HG03280 (cell line): Measurements from ENCODE around the gene ZNF254.
"Not testable (repeated sequence)": the region's sequence is repeated elsewhere in the genome, so short reads cannot be mapped to it uniquely, and the experiment has no call there.

Experiments used
- ATAC-seq: cut with Tn5 transposase; IDR thresholded peaks from one replicate; pipeline ENCODE4 v1.9.1; 2021; ENCODE audit warnings: mild to moderate bottlenecking, moderate library complexity; ENCODE audit not compliant: unreplicated experiment

The ZNF254 gene

GRCh38 chr19:24086974-24087595, at the start of gene ZNF254:
Gene ZNF254 (plus strand): TSS chr19:24087187. CDS start chr19:24087308, 121 bp downstream.
- peak; percentile 99 for ATAC-seq

DNA sequence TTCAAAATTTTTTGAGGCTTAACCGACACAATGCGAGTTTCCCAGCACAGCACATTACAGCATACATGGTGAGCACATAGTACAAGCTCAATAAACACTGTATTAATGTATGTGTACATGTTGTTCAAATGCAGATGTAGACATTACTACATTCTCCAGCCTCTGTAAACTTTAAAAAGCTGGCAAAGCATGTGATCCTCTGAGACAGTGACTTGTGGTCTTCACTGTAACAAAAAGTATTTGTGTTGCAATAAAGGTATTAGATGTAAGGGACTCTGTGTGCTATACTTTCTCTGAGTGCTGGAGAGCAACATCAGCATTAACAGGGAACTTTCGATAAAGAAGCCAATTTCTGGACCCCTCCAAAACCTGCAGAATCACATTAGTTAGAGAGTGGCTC, 46.4 kb upstream of the ZNF254 start:
- no peak for ATAC-seq

DNA sequence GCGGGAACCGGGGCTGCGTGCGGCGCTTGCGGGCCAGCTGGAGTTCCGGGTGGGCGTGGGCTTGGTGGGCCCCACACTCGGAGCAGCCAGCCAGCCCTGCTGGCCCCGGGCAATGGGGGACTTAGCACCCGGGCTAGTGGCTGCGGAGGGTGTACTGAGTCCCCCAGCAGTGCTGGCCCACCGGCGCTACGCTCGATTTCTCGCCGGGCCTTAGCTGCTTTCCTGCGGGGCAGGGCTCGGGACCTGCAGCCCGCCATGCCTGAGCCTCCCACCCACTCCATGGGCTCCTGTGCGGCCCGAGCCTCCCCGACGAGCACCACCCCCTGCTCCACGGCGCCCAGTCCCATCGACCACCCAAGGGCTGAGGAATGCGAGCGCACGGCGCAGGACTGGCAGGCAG, 45.7 kb upstream of the ZNF254 start:
- ATAC-seq: not testable (repeated sequence)

GRCh38 chr19:24046550-24046949, 40.4 kb upstream of the ZNF254 start:
- ATAC-seq: no peak

DNA sequence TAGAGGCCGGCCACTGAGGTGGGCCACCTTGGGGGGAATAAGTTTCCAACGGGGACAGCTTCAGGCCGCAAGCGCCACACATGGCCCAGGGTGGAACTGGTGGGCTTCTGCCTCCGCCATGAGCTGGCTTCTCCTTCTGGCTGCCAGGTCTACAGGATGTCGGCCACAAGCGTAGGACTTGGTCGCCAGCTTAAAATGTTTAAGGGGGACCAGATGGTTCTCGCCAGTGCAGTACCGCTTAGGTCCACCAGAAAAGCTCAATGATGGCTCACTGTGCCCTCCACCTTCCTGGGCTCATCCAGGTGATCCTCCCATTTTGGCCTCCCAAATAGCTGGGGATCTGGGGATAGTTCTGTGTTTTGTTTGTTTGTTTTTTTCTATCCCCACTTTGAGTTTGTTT, 38.7 kb upstream of the ZNF254 start:
- ATAC-seq: no peak

- no peak for ATAC-seq
These were observed 37.5 kb upstream of the ZNF254 start for GRCh38 chr19:24049537-24049936.

- no peak for ATAC-seq
These were observed 35.5 kb upstream of the ZNF254 start for GRCh38 chr19:24051516-24051915.

- no peak for ATAC-seq
These were observed 34.2 kb upstream of the ZNF254 start for GRCh38 chr19:24052811-24053210.

DNA sequence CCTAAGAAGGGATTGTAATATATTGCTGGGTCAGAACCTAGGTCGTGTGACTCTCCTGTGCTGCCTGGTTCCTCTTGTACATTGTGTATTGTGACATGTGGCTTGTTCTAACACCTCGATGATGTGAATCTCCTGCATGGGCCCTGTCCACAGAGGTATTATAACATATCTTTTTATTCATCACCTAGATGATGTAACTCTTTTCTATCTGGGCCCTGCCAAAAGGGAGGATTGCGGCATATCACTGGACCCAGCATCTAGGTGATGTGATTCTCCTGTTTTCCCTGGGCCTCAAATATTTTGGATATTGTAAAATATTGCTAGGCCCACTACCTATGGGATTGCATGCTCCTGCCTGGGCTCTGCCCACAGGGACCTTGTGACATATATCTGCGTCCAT, 33.4 kb upstream of the ZNF254 start:
- no peak for ATAC-seq

DNA sequence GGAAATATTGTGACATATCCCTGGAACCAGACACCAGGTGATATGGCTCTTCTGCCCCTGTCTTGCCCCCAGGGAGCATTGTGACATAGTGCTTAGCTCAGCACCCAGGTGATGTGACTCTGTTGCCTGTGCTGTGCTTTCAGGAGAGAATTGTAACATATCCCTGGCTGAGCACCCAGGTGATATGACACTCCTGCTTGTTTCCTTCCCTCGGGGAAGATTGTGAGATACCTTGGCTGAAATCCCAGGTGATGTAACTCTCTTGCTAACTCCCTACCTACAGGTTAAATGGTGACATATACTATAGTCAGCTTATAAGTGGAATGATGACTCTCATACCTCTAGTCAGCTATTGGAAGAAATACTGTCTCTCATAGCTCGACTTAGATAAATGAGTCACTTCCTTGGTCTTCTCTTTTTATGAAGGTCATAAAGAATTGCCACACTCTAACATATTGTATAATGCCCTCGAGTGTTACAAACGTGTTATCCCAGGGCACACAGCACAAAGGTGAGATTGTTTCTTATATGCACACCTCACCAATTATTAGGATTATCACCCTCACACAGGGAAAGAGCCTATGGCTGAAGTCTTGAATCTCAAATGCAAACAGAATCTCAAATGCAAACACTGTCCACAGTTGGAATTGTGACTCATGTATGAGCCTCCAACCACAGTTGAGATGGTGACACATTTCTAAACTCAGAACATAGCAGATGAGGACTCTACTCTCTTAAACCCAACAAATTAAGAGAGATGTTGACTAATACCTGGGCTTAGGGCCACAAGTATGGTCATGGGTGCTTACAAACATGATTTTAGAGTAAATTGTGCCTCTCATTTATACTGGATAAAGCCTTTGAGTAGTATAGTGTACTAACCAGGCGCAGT, 32.7 kb upstream of the ZNF254 start:
- no peak for ATAC-seq

DNA sequence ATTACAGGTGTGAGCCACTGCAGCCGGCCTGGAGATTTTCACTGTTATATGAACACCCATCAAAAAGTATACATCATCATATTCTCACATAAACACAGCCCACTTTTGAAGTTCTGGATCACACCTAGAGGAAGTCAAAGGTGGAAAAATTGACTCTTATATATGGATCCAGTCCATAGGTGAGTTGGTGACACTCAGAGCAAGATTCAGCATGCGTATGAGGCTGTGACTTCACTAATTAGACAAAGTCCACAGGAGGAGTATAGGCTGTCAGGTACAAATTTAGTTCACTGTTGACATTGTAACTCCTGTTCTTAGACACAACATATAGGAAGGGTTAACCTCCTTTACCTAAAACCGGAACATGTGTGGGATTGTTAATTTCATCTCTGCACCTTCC, 31.4 kb upstream of the ZNF254 start:
- no peak for ATAC-seq

GRCh38 chr19:24057144-24057543, 29.8 kb upstream of the ZNF254 start:
- ATAC-seq: no peak

- no peak for ATAC-seq
These were observed 27.3 kb upstream of the ZNF254 start for GRCh38 chr19:24059563-24060295.

DNA sequence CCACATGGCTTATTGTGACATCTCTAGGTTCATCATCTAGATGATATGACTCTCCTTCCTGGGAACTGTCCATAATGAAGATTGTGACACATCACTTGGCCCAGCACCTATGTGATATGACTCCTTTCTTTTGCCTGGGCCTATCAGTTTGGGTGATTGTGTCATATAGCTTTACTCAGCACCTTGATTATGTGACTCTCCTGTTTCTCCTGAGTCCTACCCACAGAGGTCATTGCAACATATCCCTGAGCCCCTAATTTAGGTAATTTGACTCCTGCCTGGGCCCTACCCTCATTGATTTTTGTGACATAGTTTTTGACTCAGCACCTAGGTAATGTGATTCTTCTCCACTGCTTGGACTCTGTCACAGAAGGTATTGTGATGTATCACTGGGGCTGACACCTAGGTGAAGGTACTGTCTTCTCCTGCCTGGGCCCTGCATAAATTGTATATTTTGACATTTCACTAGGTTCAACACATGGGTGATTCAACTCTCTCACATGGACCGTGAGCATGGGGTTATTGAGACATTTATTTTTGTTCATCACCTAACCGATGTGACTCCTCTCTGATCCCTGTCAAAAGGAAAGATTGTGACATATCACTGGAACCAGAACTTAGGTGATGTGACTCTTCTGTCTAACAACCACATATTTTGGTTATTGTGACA, 26.2 kb upstream of the ZNF254 start:
- ATAC-seq: no peak

DNA sequence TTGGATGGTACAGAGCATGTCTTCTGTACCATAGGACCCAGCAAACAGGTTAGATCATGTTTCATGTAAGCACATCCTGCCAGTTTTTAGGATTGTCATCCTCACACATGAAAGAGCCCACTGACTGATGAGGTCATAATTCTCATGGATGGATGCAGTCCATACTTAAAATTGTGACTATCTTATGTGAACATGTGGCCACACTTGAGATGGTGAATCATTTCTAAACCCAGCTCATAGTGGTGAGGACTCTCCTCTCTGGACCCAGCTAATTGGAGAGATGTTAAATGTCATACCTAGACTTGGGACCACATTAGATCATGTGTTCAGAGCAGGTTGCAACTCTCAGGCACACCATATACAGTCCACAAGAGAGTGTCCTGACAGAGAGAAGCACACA, 24.8 kb upstream of the ZNF254 start:
- ATAC-seq: no peak

DNA sequence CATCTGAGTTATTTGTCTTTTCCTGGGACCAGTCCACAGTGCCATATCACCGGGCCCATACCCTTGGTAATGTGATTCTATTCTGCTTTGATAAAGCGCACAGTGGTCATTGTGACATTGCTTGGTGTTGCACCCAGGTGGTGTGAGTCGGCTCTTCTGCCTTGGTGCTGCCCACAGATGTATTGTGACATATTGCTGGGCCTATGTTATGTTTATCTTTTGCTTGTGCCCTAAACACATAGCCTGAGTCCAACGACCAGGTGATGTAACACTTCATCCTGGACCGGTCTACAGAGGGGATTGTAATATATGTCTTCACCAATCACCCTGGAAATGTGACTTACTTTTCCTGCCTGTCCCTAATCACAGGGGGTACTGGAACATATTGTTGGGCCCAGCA, 23.7 kb upstream of the ZNF254 start:
- no peak for ATAC-seq

- no peak for ATAC-seq
These were observed 22.8 kb upstream of the ZNF254 start for GRCh38 chr19:24064175-24064574.

GRCh38 chr19:24065243-24065642, 21.7 kb upstream of the ZNF254 start:
- ATAC-seq: no peak

GRCh38 chr19:24065865-24066604, 21.0 kb upstream of the ZNF254 start:
- ATAC-seq: no peak

GRCh38 chr19:24069905-24070657, 16.9 kb upstream of the ZNF254 start:
- ATAC-seq: no peak
